HEK293 (cell line): ENCODE measurements around the gene PMS1.

Experiments used
- CTCF ChIA-PET: fragments of 350-600 bp; formaldehyde crosslinking; extraction: SDS; loops from one replicate; lab custom pipeline; 2021; ENCODE audit warnings: antibody characterized with exemption; lab: Yijun Ruan, JAX
- POLR2A ChIA-PET: fragments of 300-600 bp; formaldehyde crosslinking; extraction: SDS; loops from one replicate; lab custom pipeline; 2020; ENCODE audit warnings: antibody characterized with exemption, inconsistent platforms; lab: Yijun Ruan, JAX
- H3K27ac ChIP-seq: fragments of 200-500 bp; sonication (Bioruptor generic); 2 replicates; pipeline ENCODE4 v1.5.1; 2014; ENCODE audit warnings: low read depth, low read length, control low read depth, inconsistent platforms; ENCODE audit errors: extremely low read depth
- H3K36me3 ChIP-seq, 2 experiments: fragments of 200-500 bp in 1 of 2; sonication (Bioruptor generic) in 1 of 2; 1 replicate in 1 of 2; 2 replicates in 1 of 2; pipeline ENCODE4 v1.5.1; 2014 to 2017; ENCODE audit warnings: inconsistent platforms in 2 of 2, low read length in 2 of 2; ENCODE audit not compliant: control insufficient read depth in 2 of 2, insufficient read depth in 1 of 2
- H3K4me1 ChIP-seq: fragments of 200-500 bp; sonication (Bioruptor generic); 2 replicates; pipeline ENCODE4 v1.5.1; 2014; ENCODE audit warnings: mild to moderate bottlenecking, low read length, inconsistent platforms; ENCODE audit not compliant: control insufficient read depth, insufficient read depth
- H3K4me3 ChIP-seq: 2 replicates; pipeline ENCODE4 v1.5.1; 2011; ENCODE audit warnings: low read depth, mild to moderate bottlenecking, control low read depth, low read length, moderate library complexity
- H3K9me3 ChIP-seq: fragments of 200-500 bp; sonication (Bioruptor generic); 2 replicates; pipeline ENCODE4 v1.5.1; 2014; ENCODE audit warnings: low read depth, low read length, inconsistent platforms; ENCODE audit not compliant: control insufficient read depth, insufficient read depth
- ATF2 ChIP-seq: fragments of 450-650 bp; formaldehyde crosslinking; IDR thresholded peaks from 2 replicates; pipeline ENCODE4 v1.5.1; 2016; ENCODE audit warnings: missing biosample characterization, missing genetic modification characterization, low read depth
- GFI1B ChIP-seq: fragments of 450-650 bp; formaldehyde crosslinking; IDR thresholded peaks from 2 replicates; pipeline ENCODE4 v1.5.1; 2016; ENCODE audit warnings: missing biosample characterization, missing genetic modification characterization
- INSM2 ChIP-seq: fragments of 450-650 bp; formaldehyde crosslinking; IDR thresholded peaks from 2 replicates; pipeline ENCODE4 v1.5.1; 2016; ENCODE audit warnings: missing biosample characterization, missing genetic modification characterization
- SETDB1 ChIP-seq: IDR thresholded peaks from one replicate; pipeline ENCODE4 v1.6.1; 2017; ENCODE audit warnings: mild to moderate bottlenecking, low read length, moderate library complexity, mixed read lengths; ENCODE audit not compliant: insufficient read length
- SP3 ChIP-seq: fragments of 450-650 bp; formaldehyde crosslinking; IDR thresholded peaks from 2 replicates; pipeline ENCODE4 v1.5.1; 2016; ENCODE audit warnings: missing biosample characterization, missing genetic modification characterization
- WT1 ChIP-seq: fragments of 450-650 bp; formaldehyde crosslinking; IDR thresholded peaks from 2 replicates; pipeline ENCODE4 v1.5.1; 2016; ENCODE audit warnings: missing biosample characterization, missing genetic modification characterization
- ZEB2 ChIP-seq: fragments of 450-650 bp; formaldehyde crosslinking; IDR thresholded peaks from 2 replicates; pipeline ENCODE4 v1.5.1; 2016; ENCODE audit warnings: missing biosample characterization, missing genetic modification characterization
- ZNF148 ChIP-seq: fragments of 450-650 bp; formaldehyde crosslinking; IDR thresholded peaks from 2 replicates; pipeline ENCODE4 v1.5.0; 2017; ENCODE audit warnings: missing biosample characterization, missing genetic modification characterization, borderline replicate concordance
- ZNF248 ChIP-seq: fragments of 450-650 bp; formaldehyde crosslinking; IDR thresholded peaks from 2 replicates; pipeline ENCODE4 v1.5.1; 2017; ENCODE audit warnings: missing biosample characterization, missing genetic modification characterization
- ZNF335 ChIP-seq: fragments of 450-650 bp; formaldehyde crosslinking; conservative IDR thresholded peaks from 2 replicates; pipeline ENCODE4 v1.5.1; 2016; ENCODE audit warnings: missing biosample characterization, missing genetic modification characterization
- ZNF394 ChIP-seq: fragments of 450-650 bp; formaldehyde crosslinking; IDR thresholded peaks from 2 replicates; pipeline ENCODE4 v1.5.1; 2016; ENCODE audit warnings: missing biosample characterization, missing genetic modification characterization, mild to moderate bottlenecking, moderate library complexity, borderline replicate concordance
- ZNF48 ChIP-seq: fragments of 450-650 bp; formaldehyde crosslinking; IDR thresholded peaks from 2 replicates; pipeline ENCODE4 v1.5.1; 2016; ENCODE audit warnings: missing biosample characterization, missing genetic modification characterization
- ZNF513 ChIP-seq: fragments of 450-650 bp; IDR thresholded peaks from 2 replicates; pipeline ENCODE4 v1.5.1; 2018; ENCODE audit warnings: missing biosample characterization, missing genetic modification characterization
- ZNF639 ChIP-seq: fragments of 450-650 bp; formaldehyde crosslinking; IDR thresholded peaks from 2 replicates; pipeline ENCODE4 v1.5.1; 2016; ENCODE audit warnings: missing biosample characterization, missing genetic modification characterization
- ZNF707 ChIP-seq: fragments of 450-650 bp; formaldehyde crosslinking; IDR thresholded peaks from 2 replicates; pipeline ENCODE4 v1.5.1; 2016; ENCODE audit warnings: missing biosample characterization, missing genetic modification characterization
- ZNF747 ChIP-seq: fragments of 450-650 bp; formaldehyde crosslinking; IDR thresholded peaks from 2 replicates; pipeline ENCODE4 v1.5.1; 2016; ENCODE audit warnings: missing biosample characterization, missing genetic modification characterization
- ZNF837 ChIP-seq: fragments of 450-650 bp; formaldehyde crosslinking; IDR thresholded peaks from 2 replicates; pipeline ENCODE4 v1.5.1; 2016; ENCODE audit warnings: missing biosample characterization, missing genetic modification characterization
- ZXDB ChIP-seq: fragments of 450-650 bp; formaldehyde crosslinking; IDR thresholded peaks from 2 replicates; pipeline ENCODE4 v1.5.1; 2016; ENCODE audit warnings: missing biosample characterization, missing genetic modification characterization
- TF ChIP-seq, protein P1 (sequence below): fragments of 450-650 bp; formaldehyde crosslinking; conservative IDR thresholded peaks from 2 replicates; pipeline ENCODE4 v1.5.1; 2016; ENCODE audit warnings: low read depth, missing biosample characterization, missing genetic modification characterization

PMS1 gene

DNA sequence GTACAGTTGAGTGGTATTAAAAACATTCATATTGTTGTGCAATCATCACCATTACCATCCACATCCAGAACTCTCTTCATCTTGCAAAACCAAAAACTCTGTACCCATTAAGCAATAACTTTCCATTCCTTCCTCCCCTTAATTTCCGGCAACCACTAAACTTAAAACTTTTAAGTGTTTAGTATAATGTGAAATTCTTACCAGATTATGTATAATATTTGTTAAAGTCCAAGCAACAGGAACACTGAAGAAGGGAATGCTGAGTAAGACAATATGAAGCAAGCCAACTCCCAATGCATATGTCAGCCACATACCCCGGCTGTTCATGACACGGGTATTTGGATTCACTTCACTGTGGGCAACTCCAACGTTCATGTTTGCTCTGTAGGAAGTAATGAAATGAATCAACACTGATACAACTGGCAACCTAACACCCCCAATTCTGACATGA, 2.0 kb upstream of the PMS1 start:
- H3K4me1 ChIP-seq, result peaks cover 5% of the 10 kb centered on the region; the same call in 1 of the 2 replicates
- ChIA-PET CTCF (interaction anchor here (0.6 to 1.4 kb wide), 2 partner anchors 108 to 122 kb away, joined by 4 to 5 read pairs; no protein-coding TSS in a partner anchor), POLR2A (no interaction called here)
- TF ChIP-seq ZEB2 (tag by site-specific recombination), result no peak
- no peak for TF ChIP-seq ATF2
- TF ChIP-seq INSM2 (tag by site-specific recombination), result no peak
- TF ChIP-seq ZXDB (tag by site-specific recombination), result no peak
- no peak for TF ChIP-seq SP3
- TF ChIP-seq, protein P1, sequence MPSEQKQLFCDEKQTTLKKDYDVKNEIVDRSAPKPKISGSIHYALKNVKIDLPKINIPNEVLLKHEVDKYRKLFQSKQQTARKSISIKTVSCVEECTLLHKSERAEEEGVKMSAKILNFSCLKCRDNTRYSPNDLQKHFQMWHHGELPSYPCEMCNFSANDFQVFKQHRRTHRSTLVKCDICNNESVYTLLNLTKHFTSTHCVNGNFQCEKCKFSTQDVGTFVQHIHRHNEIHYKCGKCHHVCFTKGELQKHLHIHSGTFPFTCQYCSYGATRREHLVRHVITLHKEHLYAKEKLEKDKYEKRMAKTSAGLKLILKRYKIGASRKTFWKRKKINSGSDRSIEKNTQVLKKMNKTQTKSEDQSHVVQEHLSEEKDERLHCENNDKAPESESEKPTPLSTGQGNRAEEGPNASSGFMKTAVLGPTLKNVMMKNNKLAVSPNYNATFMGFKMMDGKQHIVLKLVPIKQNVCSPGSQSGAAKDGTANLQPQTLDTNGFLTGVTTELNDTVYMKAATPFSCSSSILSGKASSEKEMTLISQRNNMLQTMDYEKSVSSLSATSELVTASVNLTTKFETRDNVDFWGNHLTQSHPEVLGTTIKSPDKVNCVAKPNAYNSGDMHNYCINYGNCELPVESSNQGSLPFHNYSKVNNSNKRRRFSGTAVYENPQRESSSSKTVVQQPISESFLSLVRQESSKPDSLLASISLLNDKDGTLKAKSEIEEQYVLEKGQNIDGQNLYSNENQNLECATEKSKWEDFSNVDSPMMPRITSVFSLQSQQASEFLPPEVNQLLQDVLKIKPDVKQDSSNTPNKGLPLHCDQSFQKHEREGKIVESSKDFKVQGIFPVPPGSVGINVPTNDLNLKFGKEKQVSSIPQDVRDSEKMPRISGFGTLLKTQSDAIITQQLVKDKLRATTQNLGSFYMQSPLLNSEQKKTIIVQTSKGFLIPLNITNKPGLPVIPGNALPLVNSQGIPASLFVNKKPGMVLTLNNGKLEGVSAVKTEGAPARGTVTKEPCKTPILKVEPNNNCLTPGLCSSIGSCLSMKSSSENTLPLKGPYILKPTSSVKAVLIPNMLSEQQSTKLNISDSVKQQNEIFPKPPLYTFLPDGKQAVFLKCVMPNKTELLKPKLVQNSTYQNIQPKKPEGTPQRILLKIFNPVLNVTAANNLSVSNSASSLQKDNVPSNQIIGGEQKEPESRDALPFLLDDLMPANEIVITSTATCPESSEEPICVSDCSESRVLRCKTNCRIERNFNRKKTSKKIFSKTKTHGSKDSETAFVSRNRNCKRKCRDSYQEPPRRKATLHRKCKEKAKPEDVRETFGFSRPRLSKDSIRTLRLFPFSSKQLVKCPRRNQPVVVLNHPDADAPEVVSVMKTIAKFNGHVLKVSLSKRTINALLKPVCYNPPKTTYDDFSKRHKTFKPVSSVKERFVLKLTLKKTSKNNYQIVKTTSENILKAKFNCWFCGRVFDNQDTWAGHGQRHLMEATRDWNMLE (tag by site-specific recombination), result no peak
- no peak for TF ChIP-seq ZNF837 (tag by site-specific recombination)
- no peak for TF ChIP-seq ZNF707 (tag by site-specific recombination)
- no peak for TF ChIP-seq GFI1B (tag by site-specific recombination)
- no peak for TF ChIP-seq ZNF48
- no peak for TF ChIP-seq ZNF513 (tag by site-specific recombination)
- TF ChIP-seq WT1 (tag by site-specific recombination), result no peak
- TF ChIP-seq ZNF248, result no peak
- no peak for TF ChIP-seq SETDB1
- H3K36me3 ChIP-seq, result peaks cover 41 to 66% of the 10 kb centered on the region in 2 experiments
- no peaks in the 10 kb centered on the region for H3K9me3 ChIP-seq
- no peak overlapping the region for H3K27ac ChIP-seq
- no peak overlapping the region for H3K4me3 ChIP-seq

DNA sequence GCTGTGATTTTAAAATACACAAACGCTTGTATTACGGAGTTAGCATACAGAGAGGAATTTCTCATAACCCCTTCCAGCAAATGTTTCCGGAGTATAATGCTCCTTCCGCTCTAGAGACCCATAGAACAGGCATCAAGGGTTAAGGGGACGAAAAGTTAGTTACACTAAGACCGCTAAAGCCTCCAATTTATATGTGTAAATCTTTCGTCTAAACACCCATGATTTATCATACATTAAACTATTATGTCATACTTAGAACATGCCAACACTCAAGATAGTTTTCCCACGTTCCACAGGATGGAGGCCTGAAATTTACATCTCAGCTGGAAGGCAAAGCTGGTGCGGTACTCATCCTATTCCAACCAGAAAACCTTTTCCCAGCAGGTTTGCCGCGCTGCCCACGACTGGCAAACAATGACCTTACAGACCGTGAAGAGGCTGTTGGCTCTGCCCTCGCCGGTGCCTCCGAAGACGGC, 761 bp upstream of the PMS1 start:
- peak overlapping the region; percentile 97 for H3K4me3 ChIP-seq
- H3K27ac ChIP-seq, result peak overlapping the region; percentile 89
- H3K9me3 ChIP-seq, result no peaks in the 10 kb centered on the region
- ChIA-PET CTCF (no interaction called here), POLR2A (interaction anchor here (0.6 to 2.4 kb wide), 6 partner anchors 10 to 536 kb away, joined by 3 to 24 read pairs (median 6); partner anchors contain the start of genes ANKAR, HIBCH and OSGEPL1)
- H3K4me1 ChIP-seq, result peaks cover 5% of the 10 kb centered on the region; the same call in 1 of the 2 replicates
- H3K36me3 ChIP-seq, result peaks cover 28 to 57% of the 10 kb centered on the region in 2 experiments
- TF ChIP-seq ZNF639 (tag by site-specific recombination), result no peak
- peak; percentile 8; the same call in 1 of the 2 replicates for TF ChIP-seq ZNF335
- TF ChIP-seq ZNF148 (tag by site-specific recombination), result no peak
- TF ChIP-seq ZNF747 (tag by site-specific recombination), result no peak
- TF ChIP-seq ZNF394 (tag by site-specific recombination), result no peak
